Left lung (tissue), 10 donors: ENCODE results near the gene MORC3. TPM values are rescaled to one million over a fixed set of nuclear protein-coding genes. Genes with fewer than 3 reads are reported as not detected.
"Not testable (repeated sequence)": the region's sequence is repeated elsewhere in the genome, so short reads cannot be mapped to it uniquely, and the experiment has no call there.

Experiments used
- ATAC-seq: fragments of 200-7000 bp; cut with Tn5 transposase; one replicate; pipeline ENCODE4 v1.9.1; 2020; ENCODE audit warnings: moderate library complexity
- DNase-seq, 4 donors: peaks; one replicate each; pipeline ENCODE4 v3.0.0-alpha.2; 2013 to 2020
- H3K27ac ChIP-seq, 2 donors: fragments of 200-600 bp; sonication (generic) in 1 of 2; one replicate each; pipeline versions ENCODE4 v1.5.0 to v1.8.0; 2020 to 2021
- H3K27me3 ChIP-seq, 2 donors: fragments of 200-600 bp; sonication (generic) in 1 of 2; one replicate each; pipeline versions ENCODE4 v1.5.0 to v1.8.0; 2020 to 2021
- H3K36me3 ChIP-seq, 2 donors: fragments of 200-600 bp; sonication (generic) in 1 of 2; one replicate each; pipeline versions ENCODE4 v1.5.0 to v1.8.0; 2020 to 2021
- H3K4me1 ChIP-seq, 2 donors: fragments of 200-600 bp; one replicate each; pipeline ENCODE4 v1.8.0; 2021
- H3K4me3 ChIP-seq, 2 donors: fragments of 200-600 bp; sonication (generic) in 1 of 2; one replicate each; pipeline versions ENCODE4 v1.5.0 to v1.8.0; 2020 to 2021; ENCODE audit warnings: mild to moderate bottlenecking in 1 of 2
- H3K9me3 ChIP-seq, 2 donors: fragments of 200-600 bp; sonication (generic) in 1 of 2; one replicate each; pipeline versions ENCODE4 v1.5.0 to v1.8.0; 2020 to 2021
- intact Hi-C, 2 donors: fragments of 100-400 bp; cut with DNase I; formaldehyde crosslinking; loops; one replicate each; pipeline versions ENCODE4 v1.11.2 to v1.14.2; 2022
- polyA plus RNA-seq, 6 donors: library from polyadenylated mRNA; unstranded; fragments of 120-200 nt; gene quantifications; one replicate each; pipeline ENCODE4 v1.2.1, GENCODE V29; 2013; ENCODE audit not compliant: insufficient read length in 6 of 6
- total RNA-seq, 2 donors: library from RNA; stranded (reverse); fragmentation: NEBNext Ultra II Directional; extraction: Animal tissue kit (Norgen Biotek cat#: 25700); gene quantifications; one replicate each; pipeline ENCODE4 v1.2.1, GENCODE V29; 2021
- TF ChIP-seq, protein P1 (sequence below), 2 donors: fragments of 200-600 bp; sonication (generic) in 1 of 2; IDR thresholded peaks; one replicate each; pipeline versions ENCODE4 v1.5.0 to v1.8.0; 2021; ENCODE audit warnings: antibody characterized with exemption in 2 of 2
- donor health status: DM: no; HTN: yes; CAD: no.
- donor health status: DM: no; HTN: no; CAD: no.

MORC3 gene
- total and polyA plus RNA-seq, 8 donors: 25.6 to 61.4 (median 48.1) TPM

- TF ChIP-seq, protein P1, sequence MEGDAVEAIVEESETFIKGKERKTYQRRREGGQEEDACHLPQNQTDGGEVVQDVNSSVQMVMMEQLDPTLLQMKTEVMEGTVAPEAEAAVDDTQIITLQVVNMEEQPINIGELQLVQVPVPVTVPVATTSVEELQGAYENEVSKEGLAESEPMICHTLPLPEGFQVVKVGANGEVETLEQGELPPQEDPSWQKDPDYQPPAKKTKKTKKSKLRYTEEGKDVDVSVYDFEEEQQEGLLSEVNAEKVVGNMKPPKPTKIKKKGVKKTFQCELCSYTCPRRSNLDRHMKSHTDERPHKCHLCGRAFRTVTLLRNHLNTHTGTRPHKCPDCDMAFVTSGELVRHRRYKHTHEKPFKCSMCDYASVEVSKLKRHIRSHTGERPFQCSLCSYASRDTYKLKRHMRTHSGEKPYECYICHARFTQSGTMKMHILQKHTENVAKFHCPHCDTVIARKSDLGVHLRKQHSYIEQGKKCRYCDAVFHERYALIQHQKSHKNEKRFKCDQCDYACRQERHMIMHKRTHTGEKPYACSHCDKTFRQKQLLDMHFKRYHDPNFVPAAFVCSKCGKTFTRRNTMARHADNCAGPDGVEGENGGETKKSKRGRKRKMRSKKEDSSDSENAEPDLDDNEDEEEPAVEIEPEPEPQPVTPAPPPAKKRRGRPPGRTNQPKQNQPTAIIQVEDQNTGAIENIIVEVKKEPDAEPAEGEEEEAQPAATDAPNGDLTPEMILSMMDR (IDR thresholded peaks at IDR 0.05): no peak
- DNase-seq (no peak), ATAC-seq (no peak)
- H3K36me3 ChIP-seq: peaks cover 0 to 66% of the 10 kb centered on the region in 2 donors
- no peaks in the 10 kb centered on the region for H3K9me3 ChIP-seq
- H3K27ac ChIP-seq: no peak overlapping the region
- H3K4me3 ChIP-seq: no peak overlapping the region
- H3K4me1 ChIP-seq: no peaks in the 10 kb centered on the region
- intact Hi-C loops: no loop called here
- no peaks in the 10 kb centered on the region for H3K27me3 ChIP-seq
Observed at GRCh38 chr21:36377391-36377842, 57.4 kb downstream of the MORC3 start.

DNA sequence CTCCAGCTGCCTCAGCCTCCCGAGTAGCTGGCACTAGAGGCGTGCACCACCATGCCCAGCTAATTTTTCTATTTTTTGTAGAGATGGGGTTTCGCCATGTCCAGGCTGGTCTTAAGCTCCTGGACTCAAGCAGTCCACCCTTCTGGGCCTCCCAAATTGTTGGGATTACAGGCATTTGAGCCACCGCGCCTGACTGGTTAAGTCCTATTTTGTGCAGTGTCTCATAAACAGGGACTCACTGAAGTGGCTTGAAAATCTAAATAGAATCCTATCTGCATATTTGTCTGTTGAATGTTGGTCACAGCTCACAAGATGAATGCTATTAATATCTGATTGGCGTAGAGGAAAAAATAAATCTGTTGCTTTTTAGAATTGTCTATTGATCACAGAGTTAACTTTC lies 59.3 kb downstream of the MORC3 start:
- Histone ChIP-seq H3K36me3 (peaks cover 0 to 48% of the 10 kb centered on the region in 2 donors), H3K27ac (no peak overlapping the region), H3K9me3 (no peaks in the 10 kb centered on the region), H3K4me3 (no peak overlapping the region), H3K27me3 (no peaks in the 10 kb centered on the region), H3K4me1 (no peaks in the 10 kb centered on the region)
- DNase-seq (no peak), ATAC-seq (peak; percentile 12)
- intact Hi-C loops: no loop called here
- TF ChIP-seq, protein P1 (IDR thresholded peaks at IDR 0.05): no peak

- ATAC-seq: no peak
Observed at GRCh38 chr21:36381841-36382589, 62.0 kb downstream of the MORC3 start.

DNA sequence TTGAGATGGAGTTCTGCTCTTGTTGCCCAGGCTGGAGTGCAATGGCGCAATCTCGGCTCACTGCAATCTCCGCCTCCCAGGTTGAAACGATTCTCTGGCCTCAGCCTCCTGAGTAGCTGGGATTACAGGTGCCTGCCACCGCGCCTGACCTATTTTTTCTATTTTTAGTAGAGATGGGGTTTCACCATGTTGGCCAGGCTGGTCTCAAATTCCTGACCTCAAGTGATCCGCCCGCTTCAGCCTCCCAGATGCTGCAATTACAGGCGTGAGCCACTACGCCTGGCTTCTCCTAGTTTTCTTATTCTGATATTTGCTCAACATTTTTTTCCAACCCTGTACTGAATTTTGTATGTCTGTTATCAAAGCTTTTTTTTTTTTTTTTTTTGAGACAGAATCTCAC lies 62.7 kb downstream of the MORC3 start:
- H3K4me1 ChIP-seq, H3K27ac ChIP-seq, H3K27me3 ChIP-seq, ATAC-seq, H3K9me3 ChIP-seq, intact Hi-C loops, DNase-seq, H3K4me3 ChIP-seq: not testable (repeated sequence)
- peaks cover 0 to 13% of the 10 kb centered on the region in 2 donors for H3K36me3 ChIP-seq

More at GRCh38 chr21:36381841-36382589, 62.0 kb downstream of the MORC3 start:
- TF ChIP-seq, protein P1 (IDR thresholded peaks at IDR 0.05): no peak
- H3K9me3 ChIP-seq: peaks cover 0 to 2% of the 10 kb centered on the region in 2 donors
- intact Hi-C loops: no loop called here
- no peak overlapping the region for H3K27ac ChIP-seq
- H3K4me1 ChIP-seq: peaks cover 0 to 8% of the 10 kb centered on the region in 2 donors
- H3K36me3 ChIP-seq: peaks cover 0 to 20% of the 10 kb centered on the region in 2 donors
- H3K4me3 ChIP-seq: no peak overlapping the region
- H3K27me3 ChIP-seq: no peaks in the 10 kb centered on the region
- DNase-seq: no peak

GRCh38 chr21:36384885-36385232 lies 64.9 kb downstream of the MORC3 start:
- no peaks in the 10 kb centered on the region for H3K27me3 ChIP-seq
- H3K4me3 ChIP-seq: peak overlapping the region in 1 of 2 donors; percentile 60

More at GRCh38 chr21:36384885-36385232, 64.9 kb downstream of the MORC3 start:
- Histone ChIP-seq H3K4me1 (peaks cover 0 to 8% of the 10 kb centered on the region in 2 donors), H3K9me3 (peaks cover 0 to 2% of the 10 kb centered on the region in 2 donors), H3K36me3 (peaks cover 0 to 4% of the 10 kb centered on the region in 2 donors), H3K27ac (no peak overlapping the region)
- DNase-seq: no peak
- intact Hi-C loops: no loop called here
- ATAC-seq: peak; percentile 1
- TF ChIP-seq, protein P1 (IDR thresholded peaks at IDR 0.05): no peak
